Osteocyte (in vitro differentiated cells): ENCODE data around the gene USP31. TPM values are rescaled to one million over a fixed set of nuclear protein-coding genes. Genes with fewer than 3 reads are reported as not detected.

Experiments
- DNase-seq: peaks from one replicate; pipeline ENCODE4 v3.0.0; 2021; ENCODE audit warnings: mixed read lengths; ENCODE audit not compliant: unreplicated experiment; ENCODE audit errors: extremely low spot score
- H3K27ac Mint-ChIP-seq: one replicate; pipeline ENCODE4 v1.8.0; 2021; ENCODE audit warnings: mild to moderate bottlenecking, mixed read lengths; ENCODE audit not compliant: unreplicated experiment
- H3K27me3 Mint-ChIP-seq: one replicate; pipeline ENCODE4 v1.8.0; 2021; ENCODE audit warnings: mixed read lengths; ENCODE audit not compliant: unreplicated experiment
- H3K36me3 Mint-ChIP-seq: one replicate; pipeline ENCODE4 v1.8.0; 2021; ENCODE audit warnings: mixed read lengths; ENCODE audit not compliant: unreplicated experiment
- H3K4me1 Mint-ChIP-seq: one replicate; pipeline ENCODE4 v1.8.0; 2021; ENCODE audit warnings: mixed read lengths; ENCODE audit not compliant: unreplicated experiment
- H3K4me3 Mint-ChIP-seq: one replicate; pipeline ENCODE4 v1.8.0; 2021; ENCODE audit warnings: mild to moderate bottlenecking, moderate library complexity, mixed read lengths; ENCODE audit not compliant: unreplicated experiment
- H3K9me3 Mint-ChIP-seq: one replicate; pipeline ENCODE4 v1.8.0; 2021; ENCODE audit warnings: mixed read lengths; ENCODE audit not compliant: unreplicated experiment
- total RNA-seq: library from RNA; stranded (reverse); gene quantifications from 2 replicates; pipeline ENCODE4 v1.2.1, GENCODE V29; 2021
- TF ChIP-seq, protein P1 (sequence below): fragments of 200-600 bp; sonication (generic); IDR thresholded peaks from 2 replicates; pipeline ENCODE4 v1.5.0; 2021; ENCODE audit warnings: antibody characterized with exemption, mild to moderate bottlenecking, moderate library complexity

Gene USP31
- total RNA-seq, 1 donor from 2014 or later, result 7.9 TPM

- TF ChIP-seq, protein P1, sequence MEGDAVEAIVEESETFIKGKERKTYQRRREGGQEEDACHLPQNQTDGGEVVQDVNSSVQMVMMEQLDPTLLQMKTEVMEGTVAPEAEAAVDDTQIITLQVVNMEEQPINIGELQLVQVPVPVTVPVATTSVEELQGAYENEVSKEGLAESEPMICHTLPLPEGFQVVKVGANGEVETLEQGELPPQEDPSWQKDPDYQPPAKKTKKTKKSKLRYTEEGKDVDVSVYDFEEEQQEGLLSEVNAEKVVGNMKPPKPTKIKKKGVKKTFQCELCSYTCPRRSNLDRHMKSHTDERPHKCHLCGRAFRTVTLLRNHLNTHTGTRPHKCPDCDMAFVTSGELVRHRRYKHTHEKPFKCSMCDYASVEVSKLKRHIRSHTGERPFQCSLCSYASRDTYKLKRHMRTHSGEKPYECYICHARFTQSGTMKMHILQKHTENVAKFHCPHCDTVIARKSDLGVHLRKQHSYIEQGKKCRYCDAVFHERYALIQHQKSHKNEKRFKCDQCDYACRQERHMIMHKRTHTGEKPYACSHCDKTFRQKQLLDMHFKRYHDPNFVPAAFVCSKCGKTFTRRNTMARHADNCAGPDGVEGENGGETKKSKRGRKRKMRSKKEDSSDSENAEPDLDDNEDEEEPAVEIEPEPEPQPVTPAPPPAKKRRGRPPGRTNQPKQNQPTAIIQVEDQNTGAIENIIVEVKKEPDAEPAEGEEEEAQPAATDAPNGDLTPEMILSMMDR, result peak; percentile 55
- H3K9me3 Mint-ChIP-seq, result no peaks in the 10 kb centered on the region
- no peak for DNase-seq
- peaks cover 69% of the 10 kb centered on the region for H3K27me3 Mint-ChIP-seq
- peaks cover 4% of the 10 kb centered on the region for H3K4me1 Mint-ChIP-seq
- H3K36me3 Mint-ChIP-seq, result no peaks in the 10 kb centered on the region
- H3K27ac Mint-ChIP-seq, result no peak within 1 kb of the TSS
- peak within 1 kb of the TSS; percentile 62 for H3K4me3 Mint-ChIP-seq
Measured at GRCh38 chr16:23182679-23183542, 33.7 kb upstream of the USP31 start, which contains the start of gene SCNN1G. TSS of gene SCNN1G (plus strand) at chr16:23182745. CDS start at chr16:23186272, 3,527 bp downstream.

DNA sequence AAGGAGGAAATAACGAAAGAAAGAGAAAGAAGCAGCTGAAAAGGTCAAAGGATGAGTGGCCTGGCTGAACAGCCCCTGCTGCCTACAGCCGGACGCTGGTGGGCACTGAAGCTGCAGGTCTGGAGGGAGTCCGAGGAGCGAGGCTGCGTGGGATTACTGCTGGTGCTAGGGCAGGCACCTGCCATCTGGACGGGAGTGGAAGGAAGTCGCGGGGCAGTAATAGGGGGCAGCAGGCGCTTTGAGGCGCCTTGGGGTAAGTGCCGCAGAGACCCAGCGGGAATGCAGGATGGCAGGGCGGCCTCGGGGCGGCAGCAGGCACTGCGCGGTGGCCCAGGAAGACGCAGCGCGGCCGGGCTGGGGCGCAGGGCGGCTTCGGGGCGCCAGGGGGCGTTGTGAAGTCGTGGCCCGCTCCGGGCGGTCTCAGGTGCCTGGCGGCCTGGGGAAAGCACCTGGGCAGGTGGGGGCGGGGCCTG, 33.0 kb upstream of the USP31 start:
- H3K27me3 Mint-ChIP-seq, result peaks cover 64% of the 10 kb centered on the region
- no peaks in the 10 kb centered on the region for H3K36me3 Mint-ChIP-seq
- TF ChIP-seq, protein P1, result peak; percentile 85
- H3K27ac Mint-ChIP-seq, result no peak overlapping the region
- no peak for DNase-seq
- H3K4me3 Mint-ChIP-seq, result peak overlapping the region; percentile 62
- no peaks in the 10 kb centered on the region for H3K9me3 Mint-ChIP-seq
- H3K4me1 Mint-ChIP-seq, result peaks cover 4% of the 10 kb centered on the region

GRCh38 chr16:23181506-23181905, 32.3 kb upstream of the USP31 start:
- TF ChIP-seq, protein P1, result no peak
- no peaks in the 10 kb centered on the region for H3K36me3 Mint-ChIP-seq
- no peak for DNase-seq
- H3K9me3 Mint-ChIP-seq, result no peaks in the 10 kb centered on the region
- H3K27ac Mint-ChIP-seq, result no peak overlapping the region
- H3K27me3 Mint-ChIP-seq, result peaks cover 60% of the 10 kb centered on the region
- H3K4me3 Mint-ChIP-seq, result no peak overlapping the region
- peaks cover 4% of the 10 kb centered on the region for H3K4me1 Mint-ChIP-seq

DNA sequence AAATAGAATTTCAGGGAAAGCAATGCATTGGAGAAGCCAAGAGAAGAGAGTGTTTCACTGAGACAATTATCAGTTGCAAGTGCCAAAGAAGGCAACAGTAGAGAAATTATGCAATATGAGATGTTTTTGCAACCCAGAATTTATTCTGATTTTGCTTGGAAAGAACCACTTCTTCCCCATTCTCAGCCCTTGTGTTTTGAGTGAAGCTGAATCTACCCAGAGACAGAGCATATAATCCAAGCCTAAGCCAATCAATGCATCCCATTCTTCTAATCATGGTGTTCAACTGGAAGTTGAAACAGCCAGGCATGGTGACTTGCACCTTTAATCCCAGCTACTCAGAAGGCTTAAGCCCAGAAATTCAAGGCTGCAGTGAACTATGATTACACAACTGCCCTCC, 26.4 kb upstream of the USP31 start:
- Mint-ChIP-seq H3K36me3 (no peaks in the 10 kb centered on the region), H3K27me3 (peaks cover 34% of the 10 kb centered on the region), H3K4me1 (no peaks in the 10 kb centered on the region), H3K9me3 (no peaks in the 10 kb centered on the region), H3K27ac (no peak overlapping the region), H3K4me3 (no peak overlapping the region)
- TF ChIP-seq, protein P1, result no peak
- no peak for DNase-seq

DNA sequence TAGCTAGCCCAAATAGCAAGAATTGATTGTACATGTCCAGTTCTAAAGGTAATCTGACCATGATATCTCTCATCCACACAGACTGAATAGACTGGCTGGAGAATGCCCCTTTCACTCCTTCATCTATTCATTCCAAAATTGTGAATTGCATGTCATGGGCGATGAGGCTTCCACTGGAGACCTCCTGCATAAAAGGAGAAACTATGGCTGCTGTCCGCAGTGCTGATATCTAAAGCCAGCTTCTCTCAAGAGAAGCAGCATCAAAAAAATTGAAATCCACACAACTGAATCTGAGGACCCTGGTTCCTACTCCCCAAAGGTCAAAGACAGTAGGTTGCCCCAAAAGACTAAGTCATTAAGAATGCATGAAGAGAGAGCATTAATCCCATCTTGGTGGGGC, 25.4 kb upstream of the USP31 start:
- DNase-seq, result no peak
- TF ChIP-seq, protein P1, result no peak
- Mint-ChIP-seq H3K27ac (no peak overlapping the region), H3K4me3 (no peak overlapping the region), H3K36me3 (no peaks in the 10 kb centered on the region), H3K4me1 (no peaks in the 10 kb centered on the region), H3K9me3 (no peaks in the 10 kb centered on the region), H3K27me3 (peaks cover 35% of the 10 kb centered on the region)
